Uterus (tissue), 4 donors: ENCODE results near the gene CLSTN2. TPM values are rescaled to one million over a fixed set of nuclear protein-coding genes. Genes with fewer than 3 reads are reported as not detected.

Source experiments
- DNase-seq, 2 donors: peaks; one replicate each; pipeline ENCODE4 v3.0.0-alpha.2; 2019 to 2020
- H3K27ac ChIP-seq, 2 donors: fragments of 200-600 bp; sonication (generic); 1 replicate in 1 of 2; 2 replicates in 1 of 2; pipeline ENCODE4 v1.5.1; 2016 to 2018
- H3K27me3 ChIP-seq, 2 donors: fragments of 200-600 bp; sonication (generic); one replicate each; pipeline ENCODE4 v1.5.1; 2018 to 2019; ENCODE audit warnings: control low read depth in 1 of 2
- H3K36me3 ChIP-seq, 2 donors: fragments of 200-600 bp; sonication (generic); one replicate each; pipeline ENCODE4 v1.5.1; 2019; ENCODE audit warnings: control low read depth in 1 of 2
- H3K4me1 ChIP-seq, 2 donors: fragments of 200-600 bp; sonication (generic); one replicate each; pipeline ENCODE4 v1.5.1; 2018 to 2019; ENCODE audit warnings: control low read depth in 1 of 2
- H3K4me3 ChIP-seq, 2 donors: fragments of 200-600 bp; sonication (generic); 1 replicate in 1 of 2; 2 replicates in 1 of 2; pipeline ENCODE4 v1.5.1; 2018 to 2019; ENCODE audit warnings: mild to moderate bottlenecking in 1 of 2
- H3K9me3 ChIP-seq, 2 donors: fragments of 200-600 bp; sonication (generic); one replicate each; pipeline ENCODE4 v1.5.1; 2019; ENCODE audit warnings: control low read depth in 1 of 2
- POLR2A ChIP-seq, 2 donors: fragments of 450-650 bp; IDR thresholded peaks; one replicate each; pipeline ENCODE4 v1.6.1; 2016; ENCODE audit warnings: antibody characterized with exemption in 2 of 2, mild to moderate bottlenecking in 1 of 2, moderate library complexity in 1 of 2
- intact Hi-C: fragments of 100-400 bp; cut with DNase I; formaldehyde crosslinking; loops from one replicate; pipeline ENCODE4 v1.15.1; 2023; ENCODE audit warnings: low total_unique reads
- total RNA-seq, 4 donors: library from RNA; depleted of rRNA in 3 of 4; stranded (reverse); fragments of >200 nt in 3 of 4; gene quantifications; one replicate each; pipeline versions ENCODE4 v1.1.0 to v1.2.4, GENCODE V29; 2014 to 2023
- TF ChIP-seq, protein P1 (sequence below), 4 experiments: fragments of 200-600 bp in 2 of 4; fragments of 450-650 bp in 2 of 4; sonication (generic) in 2 of 4; IDR thresholded peaks; one replicate each; pipeline ENCODE4 v1.5.1; 2016 to 2019; ENCODE audit warnings: antibody characterized with exemption in 4 of 4, mild to moderate bottlenecking in 2 of 4, moderate library complexity in 1 of 4
- donor health status: DM: yes; HTN: yes; CAD: no.

Gene CLSTN2
- total RNA-seq, 4 donors from 2014 or later = 4.7 to 32.2 (median 19.2) TPM

DNA sequence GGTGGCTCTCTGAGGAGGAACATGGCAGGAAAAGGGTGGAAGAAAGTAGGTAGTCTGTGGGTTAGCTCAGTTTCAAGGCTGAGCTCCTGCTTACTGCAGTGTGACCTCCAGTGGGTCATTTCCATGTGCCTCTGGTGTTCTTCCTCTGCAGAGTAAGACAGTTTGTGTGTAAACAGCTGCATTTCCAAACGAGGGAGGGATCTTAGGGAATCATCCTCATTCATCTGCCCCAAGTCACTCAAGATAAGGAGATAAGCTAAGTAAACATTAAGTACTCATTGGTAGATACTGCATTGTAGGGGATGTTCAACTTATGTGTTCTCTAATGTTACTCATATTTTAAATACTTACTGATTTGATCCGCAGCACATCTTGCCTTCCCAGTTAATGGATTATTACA, 83.6 kb downstream of the CLSTN2 start:
- Histone ChIP-seq H3K36me3 (no peaks in the 10 kb centered on the region), H3K4me3 (no peak overlapping the region), H3K27ac (no peak overlapping the region), H3K4me1 (peaks cover 0 to 5% of the 10 kb centered on the region in 2 donors), H3K9me3 (no peaks in the 10 kb centered on the region), H3K27me3 (no peaks in the 10 kb centered on the region)
- no peak for TF ChIP-seq POLR2A (IDR thresholded peaks at IDR 0.05)
- TF ChIP-seq, protein P1, sequence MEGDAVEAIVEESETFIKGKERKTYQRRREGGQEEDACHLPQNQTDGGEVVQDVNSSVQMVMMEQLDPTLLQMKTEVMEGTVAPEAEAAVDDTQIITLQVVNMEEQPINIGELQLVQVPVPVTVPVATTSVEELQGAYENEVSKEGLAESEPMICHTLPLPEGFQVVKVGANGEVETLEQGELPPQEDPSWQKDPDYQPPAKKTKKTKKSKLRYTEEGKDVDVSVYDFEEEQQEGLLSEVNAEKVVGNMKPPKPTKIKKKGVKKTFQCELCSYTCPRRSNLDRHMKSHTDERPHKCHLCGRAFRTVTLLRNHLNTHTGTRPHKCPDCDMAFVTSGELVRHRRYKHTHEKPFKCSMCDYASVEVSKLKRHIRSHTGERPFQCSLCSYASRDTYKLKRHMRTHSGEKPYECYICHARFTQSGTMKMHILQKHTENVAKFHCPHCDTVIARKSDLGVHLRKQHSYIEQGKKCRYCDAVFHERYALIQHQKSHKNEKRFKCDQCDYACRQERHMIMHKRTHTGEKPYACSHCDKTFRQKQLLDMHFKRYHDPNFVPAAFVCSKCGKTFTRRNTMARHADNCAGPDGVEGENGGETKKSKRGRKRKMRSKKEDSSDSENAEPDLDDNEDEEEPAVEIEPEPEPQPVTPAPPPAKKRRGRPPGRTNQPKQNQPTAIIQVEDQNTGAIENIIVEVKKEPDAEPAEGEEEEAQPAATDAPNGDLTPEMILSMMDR (IDR thresholded peaks at IDR 0.05) = no peak
- DNase-seq = no peak
- intact Hi-C loops = no loop called here

DNA sequence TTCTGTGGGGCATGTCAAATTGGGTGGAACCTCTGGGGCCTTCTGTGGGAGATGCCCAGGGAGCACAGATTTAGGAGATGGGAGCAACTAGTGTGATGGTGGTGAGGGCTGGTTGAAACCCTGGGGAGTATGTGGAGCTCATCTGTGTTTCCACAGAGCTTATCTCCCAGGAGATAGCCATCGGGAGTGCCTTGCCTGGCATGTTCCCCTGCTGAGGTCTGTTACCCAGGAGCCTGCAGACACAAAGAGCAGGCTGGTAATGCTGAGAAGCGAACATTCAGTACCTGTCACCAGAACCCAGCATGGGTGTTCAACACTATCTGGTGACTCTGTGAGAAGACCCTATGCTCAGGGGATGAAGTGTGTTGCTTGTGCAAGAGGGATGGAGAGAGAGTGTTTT, 85.0 kb downstream of the CLSTN2 start:
- no peak overlapping the region for H3K27ac ChIP-seq
- H3K4me1 ChIP-seq = peaks cover 0 to 5% of the 10 kb centered on the region in 2 donors
- H3K9me3 ChIP-seq = no peaks in the 10 kb centered on the region
- no peaks in the 10 kb centered on the region for H3K36me3 ChIP-seq
- TF ChIP-seq POLR2A (IDR thresholded peaks at IDR 0.05) = no peak
- TF ChIP-seq, protein P1 (IDR thresholded peaks at IDR 0.05) = no peak
- no peak overlapping the region for H3K4me3 ChIP-seq
- intact Hi-C loops = no loop called here
- DNase-seq = no peak
- H3K27me3 ChIP-seq = no peaks in the 10 kb centered on the region

- no peaks in the 10 kb centered on the region for H3K36me3 ChIP-seq
- DNase-seq = no peak
- no peaks in the 10 kb centered on the region for H3K27me3 ChIP-seq
- no peak overlapping the region for H3K27ac ChIP-seq
- no peaks in the 10 kb centered on the region for H3K9me3 ChIP-seq
- H3K4me3 ChIP-seq = no peak overlapping the region
- H3K4me1 ChIP-seq = peaks cover 0 to 5% of the 10 kb centered on the region in 2 donors
- intact Hi-C loops = no loop called here
- TF ChIP-seq, protein P1 (IDR thresholded peaks at IDR 0.05) = no peak
- no peak for TF ChIP-seq POLR2A (IDR thresholded peaks at IDR 0.05)
Measured at GRCh38 chr3:140020541-140020940, 85.6 kb downstream of the CLSTN2 start.

DNA sequence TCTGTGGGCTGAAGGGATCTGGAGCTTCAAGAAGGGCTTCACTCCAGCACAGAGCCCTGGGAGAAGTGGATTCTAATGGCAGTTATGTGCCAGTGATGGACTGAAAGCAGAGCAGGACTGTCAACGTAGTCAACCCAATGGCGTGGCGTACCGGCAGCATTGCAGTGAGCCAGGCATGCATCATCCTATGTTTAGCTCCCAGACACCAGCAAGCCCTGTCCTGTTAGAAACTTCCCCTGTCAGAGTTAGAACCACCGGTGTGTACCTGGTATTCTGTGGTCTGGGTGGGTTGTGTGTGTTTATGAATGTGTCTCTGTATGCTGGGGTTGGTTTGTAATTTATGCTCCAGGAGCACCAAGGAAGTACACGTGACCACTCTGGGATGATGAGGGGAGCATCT, 86.3 kb downstream of the CLSTN2 start:
- intact Hi-C loops = no loop called here

GRCh38 chr3:140022066-140022770, 87.2 kb downstream of the CLSTN2 start:
- TF ChIP-seq POLR2A (IDR thresholded peaks at IDR 0.05) = no peak
- TF ChIP-seq, protein P1 (IDR thresholded peaks at IDR 0.05) = no peak
- no peaks in the 10 kb centered on the region for H3K36me3 ChIP-seq
- no peak overlapping the region for H3K27ac ChIP-seq
- DNase-seq = peak in 1 of 2 donors; percentile 27
- H3K4me1 ChIP-seq = peaks cover 0 to 5% of the 10 kb centered on the region in 2 donors
- no peaks in the 10 kb centered on the region for H3K9me3 ChIP-seq
- H3K27me3 ChIP-seq = no peaks in the 10 kb centered on the region
- intact Hi-C loops = no loop called here
- no peak overlapping the region for H3K4me3 ChIP-seq

More for the DNA sequence above, 86.3 kb downstream of the CLSTN2 start:
- peaks cover 0 to 5% of the 10 kb centered on the region in 2 donors for H3K4me1 ChIP-seq
- DNase-seq = no peak
- no peaks in the 10 kb centered on the region for H3K36me3 ChIP-seq
- no peaks in the 10 kb centered on the region for H3K9me3 ChIP-seq
- TF ChIP-seq, protein P1 (IDR thresholded peaks at IDR 0.05) = no peak
- TF ChIP-seq POLR2A (IDR thresholded peaks at IDR 0.05) = no peak
- no peaks in the 10 kb centered on the region for H3K27me3 ChIP-seq
- H3K27ac ChIP-seq = no peak overlapping the region
- H3K4me3 ChIP-seq = no peak overlapping the region
